Measurements from ENCODE around the gene AK1.

- no peak for TF ChIP-seq ZFX (IDR thresholded peaks at IDR 0.05)
- no peak for TF ChIP-seq POLR2A (IDR thresholded peaks at IDR 0.05; ENCODE audit: borderline replicate concordance, extremely low read depth, insufficient read depth, insufficient read length)
- no peak for TF ChIP-seq CTCF (IDR thresholded peaks at IDR 0.05 in 2 of 3, conservative IDR thresholded peaks at IDR 0.05 in 1 of 3; ENCODE audit: borderline replicate concordance in 1 of 3, insufficient read depth in 1 of 3, low read depth in 2 of 3, low read length in 2 of 3)
- TF ChIP-seq EZH2 (IDR thresholded peaks at IDR 0.05) = no peak
- TF ChIP-seq POLR2AphosphoS5 (IDR thresholded peaks at IDR 0.05; ENCODE audit: low read depth, low read length) = no peak
- no peak for TF ChIP-seq ZNF274 (IDR thresholded peaks at IDR 0.05; ENCODE audit: low read depth, low read length)
- no peak for TF ChIP-seq ZBTB33 (IDR thresholded peaks at IDR 0.05; ENCODE audit: extremely low read depth, insufficient replicate concordance, low read length)
These were observed 19.1 kb upstream of the AK1 start for GRCh38 chr9:127896395-127897192.
